Activated T-cell treated with anti-CD3 and anti-CD28 coated beads, Interleukin-2, amount 50 U/mL, for 1 hour (primary cell): Measurements from ENCODE around the gene SEC14L1.

Experiments used
- DNase-seq: peaks from one replicate; pipeline ENCODE4 v3.0.0-alpha.2; 2020

SEC14L1 gene

GRCh38 chr17:77164483-77165091 is 23.8 kb downstream of the SEC14L1 start:
- no peak for DNase-seq

- DNase-seq = no peak
Observed at GRCh38 chr17:77165577-77165976, 24.8 kb downstream of the SEC14L1 start.

- no peak for DNase-seq
Observed at GRCh38 chr17:77167472-77168306, 26.9 kb downstream of the SEC14L1 start.

- DNase-seq = no peak
Observed at GRCh38 chr17:77173104-77173503, 32.3 kb downstream of the SEC14L1 start.

- DNase-seq = no peak
Observed at GRCh38 chr17:77174928-77175661, 34.3 kb downstream of the SEC14L1 start.

GRCh38 chr17:77177002-77177741 is 36.4 kb downstream of the SEC14L1 start:
- no peak for DNase-seq

- no peak for DNase-seq
Observed at GRCh38 chr17:77178050-77178449, 37.3 kb downstream of the SEC14L1 start.

- DNase-seq = no peak
Observed at GRCh38 chr17:77178563-77178962, 37.8 kb downstream of the SEC14L1 start.

- DNase-seq = no peak
Observed at GRCh38 chr17:77180503-77181357, 40.0 kb downstream of the SEC14L1 start.

GRCh38 chr17:77182205-77183172 is 41.7 kb downstream of the SEC14L1 start:
- DNase-seq = no peak

GRCh38 chr17:77184474-77184873 is 43.7 kb downstream of the SEC14L1 start:
- no peak for DNase-seq

- no peak for DNase-seq
Observed at GRCh38 chr17:77185137-77185536, 44.4 kb downstream of the SEC14L1 start.

- peak; percentile 25 for DNase-seq
Observed at GRCh38 chr17:77186141-77186604, 45.4 kb downstream of the SEC14L1 start.

- DNase-seq = no peak
Observed at GRCh38 chr17:77188084-77189066, 47.6 kb downstream of the SEC14L1 start.

- no peak for DNase-seq
Observed at GRCh38 chr17:77189148-77189547, 48.4 kb downstream of the SEC14L1 start.

GRCh38 chr17:77190576-77190975 is 49.8 kb downstream of the SEC14L1 start:
- DNase-seq = no peak

GRCh38 chr17:77191244-77191643 is 50.5 kb downstream of the SEC14L1 start:
- DNase-seq = no peak

- DNase-seq = no peak
Observed at GRCh38 chr17:77193653-77194052, 52.9 kb downstream of the SEC14L1 start.

- no peak for DNase-seq
Observed at GRCh38 chr17:77194179-77194578, 53.4 kb downstream of the SEC14L1 start.
